CD4-positive, alpha-beta T cell treated with Interferon gamma for 1 hour (primary cell): ENCODE measurements around the gene FHAD1.
A peak's percentile ranks its signal among the peaks of the same experiment; 100 is the strongest.
"Not testable (repeated sequence)": the region's sequence is repeated elsewhere in the genome, so short reads cannot be mapped to it uniquely, and the experiment has no call there.

Experiments
- DNase-seq: peaks from one replicate; pipeline ENCODE4 v3.0.0-alpha.2; 2020

FHAD1 gene

GRCh38 chr1:15279576-15280230 lies 32.7 kb downstream of the FHAD1 start:
- no peak for DNase-seq

- DNase-seq: no peak
These were observed 33.4 kb downstream of the FHAD1 start for GRCh38 chr1:15280416-15280815.

- no peak for DNase-seq
These were observed 35.0 kb downstream of the FHAD1 start for GRCh38 chr1:15282038-15282437.

GRCh38 chr1:15282810-15283474 lies 35.9 kb downstream of the FHAD1 start:
- no peak for DNase-seq

GRCh38 chr1:15283526-15283925 lies 36.5 kb downstream of the FHAD1 start:
- DNase-seq: no peak

GRCh38 chr1:15286452-15286851 lies 39.4 kb downstream of the FHAD1 start:
- DNase-seq: no peak

GRCh38 chr1:15287035-15287979 lies 40.3 kb downstream of the FHAD1 start:
- no peak for DNase-seq

GRCh38 chr1:15288173-15288926 lies 41.3 kb downstream of the FHAD1 start:
- no peak for DNase-seq

GRCh38 chr1:15289251-15289651 lies 42.2 kb downstream of the FHAD1 start:
- no peak for DNase-seq

- DNase-seq: no peak
These were observed 43.4 kb downstream of the FHAD1 start for GRCh38 chr1:15290382-15290781.

GRCh38 chr1:15295696-15296095 lies 48.7 kb downstream of the FHAD1 start:
- DNase-seq: no peak

GRCh38 chr1:15296585-15297321 lies 49.7 kb downstream of the FHAD1 start:
- no peak for DNase-seq

GRCh38 chr1:15297975-15298374 lies 51.0 kb downstream of the FHAD1 start:
- not testable (repeated sequence) for DNase-seq

- no peak for DNase-seq
These were observed 52.2 kb downstream of the FHAD1 start for GRCh38 chr1:15299179-15299578.

GRCh38 chr1:15299806-15300205 lies 52.8 kb downstream of the FHAD1 start:
- DNase-seq: no peak

- DNase-seq: no peak
These were observed 56.9 kb downstream of the FHAD1 start for GRCh38 chr1:15303935-15304334.

- peak; percentile 39 for DNase-seq
These were observed 57.9 kb downstream of the FHAD1 start for GRCh38 chr1:15304708-15305467.

- no peak for DNase-seq
These were observed 58.4 kb downstream of the FHAD1 start for GRCh38 chr1:15305468-15305770.

- DNase-seq: not testable (repeated sequence)
These were observed 59.3 kb downstream of the FHAD1 start for GRCh38 chr1:15306352-15306751.

GRCh38 chr1:15308135-15308534 lies 61.1 kb downstream of the FHAD1 start:
- no peak for DNase-seq

GRCh38 chr1:15308621-15309027 lies 61.6 kb downstream of the FHAD1 start:
- DNase-seq: no peak

- DNase-seq: no peak
These were observed 62.7 kb downstream of the FHAD1 start for GRCh38 chr1:15309687-15310086.
